CD4-positive, alpha-beta T cell treated with Interleukin-6 at 100 ng/mL for 8 hours (primary cell): ENCODE results near the gene OR1L1.

Experiments used
- DNase-seq: peaks from one replicate; pipeline ENCODE4 v3.0.0-alpha.2; 2020; ENCODE audit warnings: mixed read lengths, low spot score

The OR1L1 gene

GRCh38 chr9:122661416-122661815 lies at the start of gene OR1L1:
OR1L1 (plus strand) TSS chr9:122661716; CDS start chr9:122661716, 0 bp downstream.
- DNase-seq = no peak

GRCh38 chr9:122614362-122614761 lies 47.2 kb upstream of the OR1L1 start, which contains the start of gene OR1Q1:
OR1Q1 (plus strand) TSS chr9:122614738; CDS start chr9:122614738, 0 bp downstream.
- DNase-seq = no peak

GRCh38 chr9:122619996-122620395 lies 41.5 kb upstream of the OR1L1 start:
- DNase-seq = no peak

- no peak for DNase-seq
Measured at GRCh38 chr9:122642226-122642625, 19.3 kb upstream of the OR1L1 start.

- no peak for DNase-seq
Measured at GRCh38 chr9:122656378-122656777, 5.1 kb upstream of the OR1L1 start.

- DNase-seq = no peak
Measured at GRCh38 chr9:122657527-122657926, 4.0 kb upstream of the OR1L1 start, which contains the start of gene OR1B1. OR1B1 (minus strand) TSS chr9:122657627.

GRCh38 chr9:122672481-122672880 lies 11.0 kb downstream of the OR1L1 start:
- DNase-seq = no peak

- no peak for DNase-seq
Measured at GRCh38 chr9:122684851-122685250, 23.3 kb downstream of the OR1L1 start.

GRCh38 chr9:122695696-122696095 lies 34.2 kb downstream of the OR1L1 start:
- DNase-seq = no peak
